Measurements from ENCODE around the gene ACOD1. TPM values are rescaled to one million over a fixed set of nuclear protein-coding genes. Genes with fewer than 3 reads are reported as not detected.
A peak's percentile ranks its signal among the peaks of the same experiment; 100 is the strongest.

ACOD1 gene
- total RNA-seq, 6 experiments from 2014 or later, result not detected

- Mint-ChIP-seq H3K4me3 (no peak overlapping the region), H3K36me3 (ENCODE audit: low read depth) (peaks cover 5% of the 10 kb centered on the region; the same call in 1 of the 2 replicates), H3K27ac (no peak overlapping the region), H3K4me1 (ENCODE audit: low read depth) (no peaks in the 10 kb centered on the region), H3K27me3 (ENCODE audit: insufficient read depth) (peaks cover 7% of the 10 kb centered on the region), H3K9me3 (peaks cover 4% of the 10 kb centered on the region; the same call in 1 of the 2 replicates)
- no peak for DNase-seq
- TF ChIP-seq CTCF (IDR thresholded peaks at IDR 0.05), result no peak
These were observed 19.0 kb upstream of the ACOD1 start for GRCh38 chr13:76929320-76929719.

- no peak for TF ChIP-seq CTCF (IDR thresholded peaks at IDR 0.05)
- DNase-seq, result no peak
- Mint-ChIP-seq H3K4me1 (ENCODE audit: low read depth) (no peaks in the 10 kb centered on the region), H3K4me3 (no peak overlapping the region), H3K27ac (no peak overlapping the region), H3K9me3 (peaks cover 4% of the 10 kb centered on the region; the same call in 1 of the 2 replicates), H3K27me3 (ENCODE audit: insufficient read depth) (peaks cover 7% of the 10 kb centered on the region), H3K36me3 (ENCODE audit: low read depth) (peaks cover 5% of the 10 kb centered on the region; the same call in 1 of the 2 replicates)
These were observed 18.4 kb upstream of the ACOD1 start for GRCh38 chr13:76929851-76930374.

- peaks cover 4% of the 10 kb centered on the region; the same call in 1 of the 2 replicates for H3K9me3 Mint-ChIP-seq
- no peak overlapping the region for H3K4me3 Mint-ChIP-seq
- DNase-seq, result no peak
- no peak for TF ChIP-seq CTCF (IDR thresholded peaks at IDR 0.05)
- H3K36me3 Mint-ChIP-seq (ENCODE audit: low read depth), result peaks cover 5% of the 10 kb centered on the region; the same call in 1 of the 2 replicates
- peaks cover 7% of the 10 kb centered on the region for H3K4me1 Mint-ChIP-seq (ENCODE audit: low read depth)
- no peak overlapping the region for H3K27ac Mint-ChIP-seq
- no peaks in the 10 kb centered on the region; the same call in 1 of the 2 replicates for H3K27me3 Mint-ChIP-seq (ENCODE audit: insufficient read depth)
These were observed 16.2 kb upstream of the ACOD1 start for GRCh38 chr13:76932076-76932475.

GRCh38 chr13:76934671-76935070 is 13.6 kb upstream of the ACOD1 start:
- DNase-seq, result no peak
- peaks cover 5% of the 10 kb centered on the region; the same call in 1 of the 2 replicates for H3K36me3 Mint-ChIP-seq (ENCODE audit: low read depth)
- H3K4me3 Mint-ChIP-seq, result no peak overlapping the region
- H3K4me1 Mint-ChIP-seq (ENCODE audit: low read depth), result peaks cover 33% of the 10 kb centered on the region
- peaks cover 4% of the 10 kb centered on the region; the same call in 1 of the 2 replicates for H3K9me3 Mint-ChIP-seq
- no peak overlapping the region for H3K27ac Mint-ChIP-seq
- no peak for TF ChIP-seq CTCF (IDR thresholded peaks at IDR 0.05)
- H3K27me3 Mint-ChIP-seq (ENCODE audit: insufficient read depth), result no peaks in the 10 kb centered on the region; the same call in 1 of the 2 replicates

GRCh38 chr13:76936763-76937162 is 11.5 kb upstream of the ACOD1 start:
- Mint-ChIP-seq H3K4me3 (no peak overlapping the region), H3K36me3 (ENCODE audit: low read depth) (no peaks in the 10 kb centered on the region), H3K4me1 (ENCODE audit: low read depth) (peaks cover 39% of the 10 kb centered on the region), H3K27ac (peak overlapping the region; percentile 87; the same call in 1 of the 2 replicates), H3K9me3 (no peaks in the 10 kb centered on the region), H3K27me3 (ENCODE audit: insufficient read depth) (no peaks in the 10 kb centered on the region; the same call in 1 of the 2 replicates)
- no peak for TF ChIP-seq CTCF (IDR thresholded peaks at IDR 0.05)
- DNase-seq, result no peak
